NCI-H1048 (cell line): Measurements from ENCODE around the gene TGFBR3.

Experiments
- DNase-seq: peaks from one replicate; lab custom pipeline; 2025; lab: John Stamatoyannopoulos, UW

TGFBR3 gene

GRCh38 chr1:91826248-91826647 lies 59.7 kb downstream of the TGFBR3 start:
- no peak for DNase-seq

- no peak for DNase-seq
These were observed 64.7 kb downstream of the TGFBR3 start for GRCh38 chr1:91821126-91821868.

- DNase-seq, result no peak
These were observed 66.7 kb downstream of the TGFBR3 start for GRCh38 chr1:91819038-91819788.

GRCh38 chr1:91818713-91818975 lies 67.3 kb downstream of the TGFBR3 start:
- DNase-seq, result no peak

- no peak for DNase-seq
These were observed 68.6 kb downstream of the TGFBR3 start for GRCh38 chr1:91817211-91817905.

- no peak for DNase-seq
These were observed 69.9 kb downstream of the TGFBR3 start for GRCh38 chr1:91816031-91816430.

GRCh38 chr1:91814448-91814847 lies 71.5 kb downstream of the TGFBR3 start:
- no peak for DNase-seq

GRCh38 chr1:91813813-91814212 lies 72.1 kb downstream of the TGFBR3 start:
- no peak for DNase-seq

GRCh38 chr1:91811363-91812025 lies 74.5 kb downstream of the TGFBR3 start:
- no peak for DNase-seq

- DNase-seq, result no peak
These were observed 76.6 kb downstream of the TGFBR3 start for GRCh38 chr1:91809317-91809716.

- no peak for DNase-seq
These were observed 77.9 kb downstream of the TGFBR3 start for GRCh38 chr1:91807921-91808620.

- DNase-seq, result no peak
These were observed 78.9 kb downstream of the TGFBR3 start for GRCh38 chr1:91806769-91807700.

- DNase-seq, result no peak
These were observed 79.7 kb downstream of the TGFBR3 start for GRCh38 chr1:91806181-91806768.

GRCh38 chr1:91805311-91805801 lies 80.6 kb downstream of the TGFBR3 start:
- DNase-seq, result no peak

GRCh38 chr1:91804546-91805023 lies 81.4 kb downstream of the TGFBR3 start:
- DNase-seq, result no peak

GRCh38 chr1:91803847-91804545 lies 82.0 kb downstream of the TGFBR3 start:
- no peak for DNase-seq

GRCh38 chr1:91803123-91803522 lies 82.8 kb downstream of the TGFBR3 start:
- no peak for DNase-seq

GRCh38 chr1:91801496-91802115 lies 84.3 kb downstream of the TGFBR3 start:
- no peak for DNase-seq

GRCh38 chr1:91799863-91800262 lies 86.1 kb downstream of the TGFBR3 start:
- DNase-seq, result no peak
